Caco-2 (cell line): ENCODE data around the gene SLU7. TPM values are rescaled to one million over a fixed set of nuclear protein-coding genes. Genes with fewer than 3 reads are reported as not detected.

Experiments
- BruUV-seq: library from RNA; stranded (reverse); fragments of 400-500 nt; replicated peaks from 2 replicates; lab custom pipeline; 2021; lab: Mats Ljungman, UMichigan
- CTCF ChIA-PET: fragments of 300-600 bp; sonication (Branson Sonifier 250); formaldehyde crosslinking; loops from one replicate; lab custom pipeline; 2022; ENCODE audit warnings: antibody characterized with exemption; lab: Charles Lee
- POLR2A ChIA-PET: fragments of 300-600 bp; sonication (Branson Sonifier 250); formaldehyde crosslinking; loops from one replicate; lab custom pipeline; 2022; ENCODE audit warnings: antibody characterized with exemption; lab: Charles Lee
- DNase-seq, 2 experiments: peaks; one replicate each; pipeline versions ENCODE4 v3.0.0 to v3.0.0-alpha.2; 2020 to 2022
- H3K27me3 ChIP-seq: replicated peaks from 2 replicates; pipeline ENCODE4 v1.6.0; 2011; ENCODE audit warnings: low read length; ENCODE audit not compliant: control insufficient read depth, insufficient read depth
- H3K36me3 ChIP-seq: 2 replicates; pipeline ENCODE4 v1.5.1; 2011; ENCODE audit warnings: low read length; ENCODE audit not compliant: control insufficient read depth, insufficient read depth
- H3K4me1 ChIP-seq: fragments of 250-450 bp; sonication (Bioruptor Pico); 2 replicates; pipeline ENCODE4 v1.5.1; 2020; ENCODE audit warnings: mild to moderate bottlenecking
- H3K4me3 ChIP-seq: 2 replicates; pipeline ENCODE4 v1.5.1; 2011; ENCODE audit warnings: low read depth, mild to moderate bottlenecking, control low read depth, low read length
- H3K9me3 ChIP-seq: fragments of 250-450 bp; sonication (Bioruptor Pico); 2 replicates; pipeline ENCODE4 v1.5.1; 2020; ENCODE audit warnings: mild to moderate bottlenecking, moderate library complexity
- H3K27ac Mint-ChIP-seq: one replicate; pipeline ENCODE4 v1.8.0; 2022; ENCODE audit warnings: mixed read lengths; ENCODE audit not compliant: unreplicated experiment
- H3K27me3 Mint-ChIP-seq: one replicate; pipeline ENCODE4 v1.8.0; 2022; ENCODE audit warnings: mixed read lengths; ENCODE audit not compliant: insufficient read depth, unreplicated experiment
- H3K36me3 Mint-ChIP-seq: one replicate; pipeline ENCODE4 v1.8.0; 2022; ENCODE audit warnings: mild to moderate bottlenecking, mixed read lengths; ENCODE audit not compliant: insufficient read depth, unreplicated experiment
- H3K4me1 Mint-ChIP-seq: one replicate; pipeline ENCODE4 v1.8.0; 2022; ENCODE audit warnings: low read depth, mixed read lengths; ENCODE audit not compliant: unreplicated experiment
- H3K4me3 Mint-ChIP-seq: one replicate; pipeline ENCODE4 v1.8.0; 2022; ENCODE audit warnings: mild to moderate bottlenecking, moderate library complexity, mixed read lengths; ENCODE audit not compliant: unreplicated experiment
- H3K9me3 Mint-ChIP-seq: one replicate; pipeline ENCODE4 v1.8.0; 2022; ENCODE audit warnings: mixed read lengths; ENCODE audit not compliant: unreplicated experiment
- intact Hi-C: fragments of 100-400 bp; cut with micrococcal nuclease; formaldehyde crosslinking; loops from one replicate; pipeline ENCODE4 v1.10.0; 2022; ENCODE audit not compliant: unreplicated experiment
- total RNA-seq: library from RNA; stranded (reverse); gene quantifications from 2 replicates; pipeline ENCODE4 v1.2.3, GENCODE V29; 2022
- TF ChIP-seq, protein P1 (sequence below), 2 experiments: fragments of 200-600 bp in 1 of 2; IDR thresholded peaks; 1 replicate in 1 of 2; 2 replicates in 1 of 2; pipeline versions ENCODE4 v1.5.1 to v1.8.0; 2011 to 2022; ENCODE audit warnings: antibody characterized with exemption in 1 of 2, control low read depth in 1 of 2, inconsistent platforms in 1 of 2, low read depth in 1 of 2, low read length in 1 of 2, mild to moderate bottlenecking in 1 of 2, moderate library complexity in 1 of 2; ENCODE audit not compliant: insufficient read depth in 1 of 2, severe bottlenecking in 1 of 2, unreplicated experiment in 1 of 2

Gene SLU7
- total RNA-seq, 1 experiment from 2014 or later: 55.0 TPM

DNA sequence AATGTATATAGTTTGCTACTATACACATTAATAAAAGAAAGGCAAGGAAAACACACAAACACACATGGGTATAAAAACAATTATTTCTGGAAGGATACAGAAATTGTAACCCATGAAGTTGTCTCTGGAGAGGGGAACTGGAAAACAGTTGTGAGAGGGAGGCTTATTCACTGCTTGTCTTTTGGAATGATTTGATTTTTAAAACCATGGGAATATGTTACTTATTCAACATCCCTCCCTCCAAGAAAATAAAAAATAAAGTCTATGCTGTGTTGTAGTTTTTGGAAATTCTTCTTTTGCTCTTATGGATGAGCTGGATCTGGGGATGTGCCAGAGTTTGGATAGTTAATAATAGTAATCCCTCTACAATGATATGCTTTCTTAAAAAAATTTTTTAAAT is 42.5 kb downstream of the SLU7 start:
- DNase-seq: no peak

DNA sequence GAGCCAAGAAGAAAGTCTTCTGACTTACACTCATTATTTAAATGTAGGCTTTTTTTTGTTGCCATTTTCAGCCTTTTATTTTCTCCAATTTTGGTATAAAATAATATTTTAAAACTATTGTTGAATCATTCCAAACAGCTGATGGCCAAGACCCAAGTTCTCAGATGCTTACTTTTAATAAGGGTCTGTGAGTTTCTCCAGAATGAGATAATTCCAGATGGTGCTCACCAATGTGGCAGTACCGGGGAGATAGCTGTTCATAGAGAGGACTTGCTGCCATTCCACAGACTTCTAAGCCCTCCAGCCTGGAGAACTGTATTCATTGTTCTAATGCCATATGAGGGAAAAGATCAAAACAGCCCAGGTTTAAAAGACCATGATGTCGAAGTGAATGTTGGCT is 43.2 kb downstream of the SLU7 start:
- Histone ChIP-seq H3K4me1 (no peaks in the 10 kb centered on the region), H3K36me3 (no peaks in the 10 kb centered on the region), H3K4me3 (no peak overlapping the region), H3K27me3 (no peaks in the 10 kb centered on the region; the same call in 1 of the 2 replicates), H3K9me3 (no peaks in the 10 kb centered on the region)
- H3K4me1 Mint-ChIP-seq: no peaks in the 10 kb centered on the region
- ChIA-PET POLR2A (no interaction called here), CTCF (no interaction called here)
- H3K4me3 Mint-ChIP-seq: no peak overlapping the region
- no peak for DNase-seq
- no TSS peak for BruUV-seq
- H3K9me3 Mint-ChIP-seq: no peaks in the 10 kb centered on the region
- H3K36me3 Mint-ChIP-seq: no peaks in the 10 kb centered on the region
- peaks cover 17% of the 10 kb centered on the region for H3K27me3 Mint-ChIP-seq
- no peak overlapping the region for H3K27ac Mint-ChIP-seq
- intact Hi-C loops: no loop called here
- TF ChIP-seq, protein P1, sequence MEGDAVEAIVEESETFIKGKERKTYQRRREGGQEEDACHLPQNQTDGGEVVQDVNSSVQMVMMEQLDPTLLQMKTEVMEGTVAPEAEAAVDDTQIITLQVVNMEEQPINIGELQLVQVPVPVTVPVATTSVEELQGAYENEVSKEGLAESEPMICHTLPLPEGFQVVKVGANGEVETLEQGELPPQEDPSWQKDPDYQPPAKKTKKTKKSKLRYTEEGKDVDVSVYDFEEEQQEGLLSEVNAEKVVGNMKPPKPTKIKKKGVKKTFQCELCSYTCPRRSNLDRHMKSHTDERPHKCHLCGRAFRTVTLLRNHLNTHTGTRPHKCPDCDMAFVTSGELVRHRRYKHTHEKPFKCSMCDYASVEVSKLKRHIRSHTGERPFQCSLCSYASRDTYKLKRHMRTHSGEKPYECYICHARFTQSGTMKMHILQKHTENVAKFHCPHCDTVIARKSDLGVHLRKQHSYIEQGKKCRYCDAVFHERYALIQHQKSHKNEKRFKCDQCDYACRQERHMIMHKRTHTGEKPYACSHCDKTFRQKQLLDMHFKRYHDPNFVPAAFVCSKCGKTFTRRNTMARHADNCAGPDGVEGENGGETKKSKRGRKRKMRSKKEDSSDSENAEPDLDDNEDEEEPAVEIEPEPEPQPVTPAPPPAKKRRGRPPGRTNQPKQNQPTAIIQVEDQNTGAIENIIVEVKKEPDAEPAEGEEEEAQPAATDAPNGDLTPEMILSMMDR (IDR thresholded peaks at IDR 0.05; ENCODE audit: insufficient read depth in 1 of 2, low read depth in 1 of 2, low read length in 1 of 2, severe bottlenecking in 1 of 2, unreplicated experiment in 1 of 2): no peak

More for the DNA sequence above, 42.5 kb downstream of the SLU7 start:
- no peak overlapping the region for H3K4me3 Mint-ChIP-seq
- TF ChIP-seq, protein P1 (IDR thresholded peaks at IDR 0.05; ENCODE audit: insufficient read depth in 1 of 2, low read depth in 1 of 2, low read length in 1 of 2, severe bottlenecking in 1 of 2, unreplicated experiment in 1 of 2): no peak
- Histone ChIP-seq H3K9me3 (no peaks in the 10 kb centered on the region), H3K27me3 (no peaks in the 10 kb centered on the region; the same call in 1 of the 2 replicates), H3K4me3 (no peak overlapping the region), H3K4me1 (no peaks in the 10 kb centered on the region), H3K36me3 (no peaks in the 10 kb centered on the region)
- intact Hi-C loops: no loop called here
- no peaks in the 10 kb centered on the region for H3K4me1 Mint-ChIP-seq
- no TSS peak for BruUV-seq
- H3K27me3 Mint-ChIP-seq: peaks cover 12% of the 10 kb centered on the region
- no peaks in the 10 kb centered on the region for H3K9me3 Mint-ChIP-seq
- POLR2A ChIA-PET: no interaction called here
- CTCF ChIA-PET: no interaction called here
- no peak overlapping the region for H3K27ac Mint-ChIP-seq
- H3K36me3 Mint-ChIP-seq: no peaks in the 10 kb centered on the region

DNA sequence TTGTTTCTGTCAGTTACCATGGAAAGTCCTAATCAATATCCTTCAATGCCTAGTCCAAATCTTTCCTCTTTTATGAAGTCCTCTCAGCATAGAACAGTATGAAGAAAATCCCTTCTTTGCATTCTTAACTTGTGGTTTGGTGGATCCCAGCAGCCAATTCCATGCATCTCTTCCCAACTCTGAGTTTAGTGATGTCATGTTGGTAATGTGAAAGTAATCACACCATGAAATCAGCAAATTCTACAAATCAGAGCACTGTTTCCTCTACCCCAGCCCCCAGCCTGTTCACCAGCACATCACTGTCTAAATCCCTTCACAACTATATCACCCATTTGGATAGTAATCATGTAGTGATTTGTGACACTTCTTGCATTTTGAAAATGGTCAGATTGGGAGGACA is 43.7 kb downstream of the SLU7 start:
- Histone ChIP-seq H3K4me3 (no peak overlapping the region), H3K9me3 (no peaks in the 10 kb centered on the region), H3K27me3 (no peaks in the 10 kb centered on the region; the same call in 1 of the 2 replicates), H3K4me1 (no peaks in the 10 kb centered on the region), H3K36me3 (no peaks in the 10 kb centered on the region)
- no peaks in the 10 kb centered on the region for H3K9me3 Mint-ChIP-seq
- no peaks in the 10 kb centered on the region for H3K4me1 Mint-ChIP-seq
- BruUV-seq: no TSS peak
- intact Hi-C loops: no loop called here
- POLR2A ChIA-PET: no interaction called here
- peaks cover 18% of the 10 kb centered on the region for H3K27me3 Mint-ChIP-seq
- no peak overlapping the region for H3K4me3 Mint-ChIP-seq
- H3K27ac Mint-ChIP-seq: no peak overlapping the region
- H3K36me3 Mint-ChIP-seq: no peaks in the 10 kb centered on the region
- TF ChIP-seq, protein P1 (IDR thresholded peaks at IDR 0.05; ENCODE audit: insufficient read depth in 1 of 2, low read depth in 1 of 2, low read length in 1 of 2, severe bottlenecking in 1 of 2, unreplicated experiment in 1 of 2): no peak
- CTCF ChIA-PET: interaction anchor here (0.6 kb wide), 1 partner anchor 15 kb away, joined by 3 read pairs; no protein-coding TSS in a partner anchor
- no peak for DNase-seq
